Ishikawa (cell line): ENCODE results near the gene NFS1.

Experiments used
- CEBPB ChIP-seq: IDR thresholded peaks from 2 replicates; pipeline ENCODE4 v1.6.1; 2012
- CREB1 ChIP-seq: IDR thresholded peaks from 2 replicates; pipeline ENCODE4 v1.6.1; 2012; ENCODE audit warnings: low read depth
- EGR1 ChIP-seq: IDR thresholded peaks from 2 replicates; pipeline ENCODE4 v1.6.1; 2012
- EP300 ChIP-seq: IDR thresholded peaks from 2 replicates; pipeline ENCODE4 v1.6.1; 2012; ENCODE audit warnings: borderline replicate concordance
- FOXM1 ChIP-seq: IDR thresholded peaks from 2 replicates; pipeline ENCODE4 v1.6.1; 2012; ENCODE audit warnings: low read depth, borderline replicate concordance
- NFIC ChIP-seq: IDR thresholded peaks from 2 replicates; pipeline ENCODE4 v1.6.1; 2012
- RAD21 ChIP-seq: IDR thresholded peaks from 2 replicates; pipeline ENCODE4 v1.6.1; 2012; ENCODE audit warnings: low read depth
- TAF1 ChIP-seq: IDR thresholded peaks from 2 replicates; pipeline ENCODE4 v1.6.1; 2012; ENCODE audit warnings: low read depth, mild to moderate bottlenecking
- TCF12 ChIP-seq: IDR thresholded peaks from 2 replicates; pipeline ENCODE4 v1.6.1; 2012; ENCODE audit warnings: low read depth
- TEAD4 ChIP-seq: IDR thresholded peaks from 2 replicates; pipeline ENCODE4 v1.6.1; 2012
- YY1 ChIP-seq: IDR thresholded peaks from 2 replicates; pipeline ENCODE4 v1.6.1; 2012; ENCODE audit warnings: low read depth
- ZBTB7A ChIP-seq: IDR thresholded peaks from 2 replicates; pipeline ENCODE4 v1.6.1; 2012; ENCODE audit warnings: low read depth
- TF ChIP-seq, protein P1 (sequence below): IDR thresholded peaks from 2 replicates; pipeline ENCODE4 v1.6.1; 2012; ENCODE audit warnings: low read depth, mild to moderate bottlenecking
- TF ChIP-seq, protein P2 (sequence below): IDR thresholded peaks from 2 replicates; pipeline ENCODE4 v1.6.1; 2012
- TF ChIP-seq, protein P3 (sequence below): IDR thresholded peaks from 2 replicates; pipeline ENCODE4 v1.6.1; 2012

Gene NFS1

DNA sequence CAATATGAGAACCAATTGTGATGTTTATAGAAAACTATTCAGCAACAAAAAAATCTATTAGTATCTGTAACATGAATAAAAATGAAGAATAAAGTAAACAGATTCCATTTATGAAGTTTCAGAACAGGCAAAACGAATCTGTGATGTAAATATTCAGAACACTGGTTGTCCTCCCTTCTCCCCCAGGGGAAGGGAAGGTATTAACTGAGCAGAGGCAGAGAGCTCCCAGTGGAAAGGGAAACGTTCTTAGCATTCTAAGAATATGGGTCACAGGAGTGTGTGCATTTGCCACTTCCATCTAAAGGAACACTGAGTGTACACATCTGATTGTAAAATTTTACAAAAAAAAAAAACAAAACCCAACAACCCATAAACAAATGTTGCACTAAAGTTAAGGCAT is 60.4 kb downstream of the NFS1 start:
- no peak for TF ChIP-seq CEBPB
- no peak for TF ChIP-seq ZBTB7A
- TF ChIP-seq, protein P1, sequence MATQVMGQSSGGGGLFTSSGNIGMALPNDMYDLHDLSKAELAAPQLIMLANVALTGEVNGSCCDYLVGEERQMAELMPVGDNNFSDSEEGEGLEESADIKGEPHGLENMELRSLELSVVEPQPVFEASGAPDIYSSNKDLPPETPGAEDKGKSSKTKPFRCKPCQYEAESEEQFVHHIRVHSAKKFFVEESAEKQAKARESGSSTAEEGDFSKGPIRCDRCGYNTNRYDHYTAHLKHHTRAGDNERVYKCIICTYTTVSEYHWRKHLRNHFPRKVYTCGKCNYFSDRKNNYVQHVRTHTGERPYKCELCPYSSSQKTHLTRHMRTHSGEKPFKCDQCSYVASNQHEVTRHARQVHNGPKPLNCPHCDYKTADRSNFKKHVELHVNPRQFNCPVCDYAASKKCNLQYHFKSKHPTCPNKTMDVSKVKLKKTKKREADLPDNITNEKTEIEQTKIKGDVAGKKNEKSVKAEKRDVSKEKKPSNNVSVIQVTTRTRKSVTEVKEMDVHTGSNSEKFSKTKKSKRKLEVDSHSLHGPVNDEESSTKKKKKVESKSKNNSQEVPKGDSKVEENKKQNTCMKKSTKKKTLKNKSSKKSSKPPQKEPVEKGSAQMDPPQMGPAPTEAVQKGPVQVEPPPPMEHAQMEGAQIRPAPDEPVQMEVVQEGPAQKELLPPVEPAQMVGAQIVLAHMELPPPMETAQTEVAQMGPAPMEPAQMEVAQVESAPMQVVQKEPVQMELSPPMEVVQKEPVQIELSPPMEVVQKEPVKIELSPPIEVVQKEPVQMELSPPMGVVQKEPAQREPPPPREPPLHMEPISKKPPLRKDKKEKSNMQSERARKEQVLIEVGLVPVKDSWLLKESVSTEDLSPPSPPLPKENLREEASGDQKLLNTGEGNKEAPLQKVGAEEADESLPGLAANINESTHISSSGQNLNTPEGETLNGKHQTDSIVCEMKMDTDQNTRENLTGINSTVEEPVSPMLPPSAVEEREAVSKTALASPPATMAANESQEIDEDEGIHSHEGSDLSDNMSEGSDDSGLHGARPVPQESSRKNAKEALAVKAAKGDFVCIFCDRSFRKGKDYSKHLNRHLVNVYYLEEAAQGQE, result no peak
- no peak for TF ChIP-seq TCF12
- no peak for TF ChIP-seq CREB1
- TF ChIP-seq RAD21, result no peak
- no peak for TF ChIP-seq EP300
- TF ChIP-seq TAF1, result no peak
- TF ChIP-seq, protein P2, sequence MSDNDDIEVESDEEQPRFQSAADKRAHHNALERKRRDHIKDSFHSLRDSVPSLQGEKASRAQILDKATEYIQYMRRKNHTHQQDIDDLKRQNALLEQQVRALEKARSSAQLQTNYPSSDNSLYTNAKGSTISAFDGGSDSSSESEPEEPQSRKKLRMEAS, result no peak
- no peak for TF ChIP-seq FOXM1
- TF ChIP-seq NFIC, result no peak

GRCh38 chr20:35637276-35637675 is 61.9 kb downstream of the NFS1 start:
- TF ChIP-seq EP300, result no peak
- TF ChIP-seq, protein P1, result no peak
- no peak for TF ChIP-seq CREB1
- TF ChIP-seq TAF1, result no peak
- TF ChIP-seq NFIC, result no peak
- no peak for TF ChIP-seq EGR1
- no peak for TF ChIP-seq FOXM1
- TF ChIP-seq ZBTB7A, result no peak

GRCh38 chr20:35636095-35636494 is 63.1 kb downstream of the NFS1 start:
- no peak for TF ChIP-seq CREB1
- TF ChIP-seq, protein P2, result no peak

DNA sequence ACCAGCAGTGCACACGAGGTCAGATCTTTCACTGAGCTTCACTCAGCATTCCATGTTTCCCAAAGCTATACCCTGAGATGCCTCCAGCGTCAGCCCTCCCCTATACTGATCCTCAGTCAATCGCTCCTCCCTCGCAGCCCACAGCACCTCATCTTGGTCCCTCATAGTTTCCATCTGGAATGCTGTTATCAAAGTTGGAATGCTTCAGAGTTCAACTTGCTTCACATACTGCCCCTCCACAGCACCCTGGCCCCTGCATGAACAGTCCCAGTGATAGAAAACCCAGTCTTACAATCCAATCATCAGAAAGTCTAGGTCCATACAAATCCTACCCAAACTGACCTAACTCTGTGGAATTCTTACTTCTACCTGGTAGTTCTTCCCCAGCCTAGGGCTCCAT is 63.5 kb downstream of the NFS1 start:
- TF ChIP-seq TEAD4 (no peak), TCF12 (no peak), EP300 (no peak), ZBTB7A (no peak), FOXM1 (no peak), CREB1 (no peak), YY1 (no peak), EGR1 (no peak), RAD21 (no peak)
- TF ChIP-seq, protein P2, result no peak
- TF ChIP-seq, protein P1, result no peak

GRCh38 chr20:35632539-35633115 is 66.5 kb downstream of the NFS1 start:
- TF ChIP-seq CEBPB, result no peak
- TF ChIP-seq EGR1, result no peak
- no peak for TF ChIP-seq EP300
- no peak for TF ChIP-seq YY1
- TF ChIP-seq RAD21, result no peak
- TF ChIP-seq, protein P2, result no peak

DNA sequence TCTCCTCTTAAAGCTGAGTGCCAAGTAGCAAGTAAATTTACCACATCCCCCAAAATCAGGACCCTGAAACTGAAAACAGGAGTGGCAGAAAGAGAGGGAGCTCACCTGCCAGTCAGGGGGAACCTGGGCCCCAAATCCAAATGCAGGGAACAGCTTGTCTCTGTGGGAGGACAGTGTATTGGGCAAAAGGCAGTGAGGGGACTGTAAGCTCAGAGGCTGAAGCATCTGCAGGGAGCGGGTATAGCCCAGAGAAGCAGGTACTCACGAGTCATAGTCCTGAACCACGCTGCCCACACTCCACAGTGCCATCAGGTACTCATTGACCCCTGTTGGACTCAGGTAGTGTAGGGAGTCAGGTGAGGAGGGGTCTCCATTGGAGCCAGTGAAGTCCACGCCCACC is 68.5 kb downstream of the NFS1 start:
- no peak for TF ChIP-seq CEBPB
- no peak for TF ChIP-seq TAF1
- no peak for TF ChIP-seq EGR1
- no peak for TF ChIP-seq TCF12
- TF ChIP-seq, protein P3, sequence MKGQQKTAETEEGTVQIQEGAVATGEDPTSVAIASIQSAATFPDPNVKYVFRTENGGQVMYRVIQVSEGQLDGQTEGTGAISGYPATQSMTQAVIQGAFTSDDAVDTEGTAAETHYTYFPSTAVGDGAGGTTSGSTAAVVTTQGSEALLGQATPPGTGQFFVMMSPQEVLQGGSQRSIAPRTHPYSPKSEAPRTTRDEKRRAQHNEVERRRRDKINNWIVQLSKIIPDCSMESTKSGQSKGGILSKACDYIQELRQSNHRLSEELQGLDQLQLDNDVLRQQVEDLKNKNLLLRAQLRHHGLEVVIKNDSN, result no peak
- no peak for TF ChIP-seq CREB1
- no peak for TF ChIP-seq ZBTB7A
- no peak for TF ChIP-seq NFIC
